BLaER1 (cell line): ENCODE results near the gene MYL7.

Source experiments
- H3K27ac ChIP-seq: shearing (Covaris generic); formaldehyde crosslinking; 2 replicates; pipeline ENCODE4 v1.8.1; 2022
- H3K27me3 ChIP-seq: shearing (Covaris generic); formaldehyde crosslinking; 2 replicates; pipeline ENCODE4 v1.8.1; 2022
- H3K36me3 ChIP-seq: shearing (Covaris generic); formaldehyde crosslinking; 2 replicates; pipeline ENCODE4 v1.8.1; 2022
- H3K4me1 ChIP-seq: shearing (Covaris generic); formaldehyde crosslinking; 2 replicates; pipeline ENCODE4 v1.8.1; 2022
- H3K4me2 ChIP-seq: shearing (Covaris generic); formaldehyde crosslinking; 2 replicates; pipeline ENCODE4 v1.8.1; 2022
- H3K4me3 ChIP-seq: shearing (Covaris generic); formaldehyde crosslinking; 2 replicates; pipeline ENCODE4 v1.8.1; 2022
- H3K9ac ChIP-seq: shearing (Covaris generic); formaldehyde crosslinking; 2 replicates; pipeline ENCODE4 v1.8.1; 2022
- H3K9me3 ChIP-seq: shearing (Covaris generic); formaldehyde crosslinking; 2 replicates; pipeline ENCODE4 v1.8.1; 2022
- H4K20me1 ChIP-seq: shearing (Covaris generic); formaldehyde crosslinking; 2 replicates; pipeline ENCODE4 v1.8.1; 2022
- Cebpa-rat ChIP-seq: shearing (Covaris generic); IDR thresholded peaks from 2 replicates; pipeline ENCODE4 v1.8.1; 2022

The MYL7 gene

DNA sequence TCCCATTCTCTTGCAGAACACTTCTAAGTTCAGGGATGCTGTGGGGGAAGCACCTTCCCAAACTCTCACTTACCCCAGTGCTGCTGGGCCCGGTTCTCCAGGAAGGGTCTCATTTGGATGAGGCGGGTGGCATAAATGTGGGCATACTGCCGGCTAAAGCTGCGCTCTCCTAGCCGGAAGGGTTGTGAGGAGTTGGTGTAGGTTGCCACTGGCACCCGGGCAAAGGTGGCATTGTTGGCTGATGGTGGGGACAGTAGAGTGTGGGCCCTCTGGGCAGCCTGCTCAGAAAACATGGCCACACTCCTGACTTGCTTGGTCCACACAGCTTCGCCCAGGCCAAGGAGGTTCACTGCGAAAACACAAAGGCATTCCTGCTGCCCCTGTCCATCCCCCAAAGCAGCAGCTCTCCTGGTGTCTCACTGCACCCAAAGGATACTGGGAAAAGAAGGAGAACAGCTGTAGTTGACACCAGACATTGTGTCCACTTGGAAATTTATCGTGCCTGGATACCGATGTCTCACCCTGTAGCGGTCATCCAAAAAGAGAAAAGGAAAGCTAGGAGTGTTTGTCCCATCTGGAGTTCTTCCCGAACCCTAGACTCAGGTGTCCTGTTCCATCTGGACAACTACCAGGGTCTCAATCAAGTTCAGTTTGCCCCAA lies 19.2 kb downstream of the MYL7 start:
- H3K9ac ChIP-seq, result peak overlapping the region; percentile 83
- peak overlapping the region; percentile 88 for H3K27ac ChIP-seq
- peaks cover 27% of the 10 kb centered on the region for H4K20me1 ChIP-seq
- H3K4me3 ChIP-seq, result peak overlapping the region; percentile 89
- H3K4me1 ChIP-seq, result peaks cover 66% of the 10 kb centered on the region
- peaks cover 51% of the 10 kb centered on the region for H3K36me3 ChIP-seq
- H3K9me3 ChIP-seq, result no peaks in the 10 kb centered on the region
- H3K27me3 ChIP-seq, result no peaks in the 10 kb centered on the region
- peak overlapping the region; percentile 97 for H3K4me2 ChIP-seq
- TF ChIP-seq Cebpa-rat, result no peak

DNA sequence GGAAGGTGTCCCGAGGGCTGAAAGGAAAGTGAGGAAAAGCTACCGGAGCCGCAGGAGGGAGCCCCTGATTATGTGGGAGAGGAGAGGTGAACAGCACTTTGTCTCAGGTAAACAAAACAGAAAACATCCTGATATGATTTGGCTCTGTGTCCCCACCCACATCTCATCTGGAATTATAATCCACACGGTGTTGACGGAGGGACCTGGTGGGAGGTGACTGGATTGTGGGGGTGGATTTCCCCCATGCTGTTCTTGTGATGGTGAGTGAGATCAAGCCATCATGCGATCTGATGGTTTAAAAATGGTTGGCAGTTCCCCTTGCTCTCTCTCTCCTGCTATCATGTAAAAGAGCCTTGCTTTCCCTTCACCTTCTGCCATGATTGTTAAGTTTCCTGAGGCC lies 20.7 kb downstream of the MYL7 start:
- H3K4me1 ChIP-seq, result peaks cover 56% of the 10 kb centered on the region
- H4K20me1 ChIP-seq, result peaks cover 42% of the 10 kb centered on the region
- no peak overlapping the region for H3K27ac ChIP-seq
- H3K9me3 ChIP-seq, result no peaks in the 10 kb centered on the region
- no peak overlapping the region for H3K4me3 ChIP-seq
- peaks cover 66% of the 10 kb centered on the region for H3K36me3 ChIP-seq
- TF ChIP-seq Cebpa-rat, result no peak
- H3K27me3 ChIP-seq, result no peaks in the 10 kb centered on the region
- H3K9ac ChIP-seq, result peak overlapping the region; percentile 40; the same call in 1 of the 2 replicates
- H3K4me2 ChIP-seq, result 0 out of 2 replicates have a peak overlapping the region, but pooled peaks have one; percentile 97

DNA sequence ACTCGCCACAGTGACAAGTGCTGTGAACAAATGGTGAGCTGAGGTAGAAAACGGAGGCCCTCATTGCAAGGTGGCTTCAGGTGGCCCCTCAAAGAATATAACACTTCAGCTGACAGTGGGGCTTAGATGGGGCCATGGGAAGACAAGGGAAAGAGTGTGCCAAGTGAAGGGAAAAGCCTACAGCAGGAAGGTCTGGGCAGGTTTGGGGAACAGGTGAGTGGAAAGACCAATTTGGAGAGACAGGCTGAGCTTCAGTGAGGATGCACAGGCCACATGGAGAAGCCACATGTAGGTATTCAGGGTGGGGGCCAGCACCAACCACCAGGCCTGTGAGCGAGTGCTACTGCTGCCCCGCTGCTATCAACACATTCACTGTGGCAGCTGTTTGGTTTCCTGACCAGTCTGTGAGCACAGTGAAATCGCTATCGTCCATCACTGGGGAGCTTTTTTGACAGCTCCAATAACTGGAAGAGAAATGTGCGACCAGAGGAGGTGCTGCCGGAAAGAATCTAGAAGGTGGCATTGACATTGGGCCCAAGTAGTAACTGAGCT lies 21.2 kb downstream of the MYL7 start:
- H3K4me2 ChIP-seq, result 0 out of 2 replicates have a peak overlapping the region, but pooled peaks have one; percentile 97
- H3K36me3 ChIP-seq, result peaks cover 71% of the 10 kb centered on the region
- H3K27me3 ChIP-seq, result no peaks in the 10 kb centered on the region
- TF ChIP-seq Cebpa-rat, result no peak
- peaks cover 52% of the 10 kb centered on the region for H3K4me1 ChIP-seq
- no peak overlapping the region for H3K27ac ChIP-seq
- H3K9me3 ChIP-seq, result no peaks in the 10 kb centered on the region
- H3K9ac ChIP-seq, result peak overlapping the region; percentile 40; the same call in 1 of the 2 replicates
- no peak overlapping the region for H3K4me3 ChIP-seq
- peaks cover 47% of the 10 kb centered on the region for H4K20me1 ChIP-seq

DNA sequence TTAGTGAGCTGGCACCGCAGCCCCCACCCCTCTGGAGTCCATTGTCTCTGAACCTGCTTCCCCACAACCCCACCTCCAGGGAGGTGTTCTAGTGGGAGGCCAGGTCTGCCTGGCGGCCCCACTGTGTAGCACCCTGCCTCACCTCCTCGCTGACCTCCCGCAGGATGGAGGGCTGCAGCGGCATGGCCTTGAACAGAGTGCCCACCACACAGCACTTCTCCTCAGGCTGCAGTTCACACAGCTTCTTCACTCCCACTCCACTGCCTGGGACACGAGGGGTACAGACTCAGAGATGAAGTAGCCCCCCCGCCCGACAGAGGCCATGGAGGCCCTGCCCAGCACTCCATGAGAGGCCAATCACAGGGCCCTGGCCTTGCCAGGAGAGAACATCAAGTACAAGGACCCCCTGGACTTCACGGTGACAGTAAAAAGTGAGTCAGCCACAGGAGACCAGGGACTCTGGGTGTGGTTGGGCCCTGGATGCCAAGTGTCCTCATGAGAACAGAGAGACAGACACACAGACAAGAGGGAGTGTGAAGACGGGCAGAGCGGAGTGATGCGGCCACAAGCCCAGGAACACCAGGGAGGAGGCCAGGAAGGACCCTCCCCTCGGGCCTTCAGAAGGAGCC lies 23.2 kb downstream of the MYL7 start:
- no peak for TF ChIP-seq Cebpa-rat
- H4K20me1 ChIP-seq, result peaks cover 66% of the 10 kb centered on the region
- H3K4me2 ChIP-seq, result no peak overlapping the region
- H3K4me3 ChIP-seq, result no peak overlapping the region
- H3K9ac ChIP-seq, result no peak overlapping the region
- no peaks in the 10 kb centered on the region for H3K9me3 ChIP-seq
- H3K4me1 ChIP-seq, result peaks cover 40% of the 10 kb centered on the region
- H3K27me3 ChIP-seq, result no peaks in the 10 kb centered on the region
- H3K27ac ChIP-seq, result no peak overlapping the region
- peaks cover 90% of the 10 kb centered on the region for H3K36me3 ChIP-seq

DNA sequence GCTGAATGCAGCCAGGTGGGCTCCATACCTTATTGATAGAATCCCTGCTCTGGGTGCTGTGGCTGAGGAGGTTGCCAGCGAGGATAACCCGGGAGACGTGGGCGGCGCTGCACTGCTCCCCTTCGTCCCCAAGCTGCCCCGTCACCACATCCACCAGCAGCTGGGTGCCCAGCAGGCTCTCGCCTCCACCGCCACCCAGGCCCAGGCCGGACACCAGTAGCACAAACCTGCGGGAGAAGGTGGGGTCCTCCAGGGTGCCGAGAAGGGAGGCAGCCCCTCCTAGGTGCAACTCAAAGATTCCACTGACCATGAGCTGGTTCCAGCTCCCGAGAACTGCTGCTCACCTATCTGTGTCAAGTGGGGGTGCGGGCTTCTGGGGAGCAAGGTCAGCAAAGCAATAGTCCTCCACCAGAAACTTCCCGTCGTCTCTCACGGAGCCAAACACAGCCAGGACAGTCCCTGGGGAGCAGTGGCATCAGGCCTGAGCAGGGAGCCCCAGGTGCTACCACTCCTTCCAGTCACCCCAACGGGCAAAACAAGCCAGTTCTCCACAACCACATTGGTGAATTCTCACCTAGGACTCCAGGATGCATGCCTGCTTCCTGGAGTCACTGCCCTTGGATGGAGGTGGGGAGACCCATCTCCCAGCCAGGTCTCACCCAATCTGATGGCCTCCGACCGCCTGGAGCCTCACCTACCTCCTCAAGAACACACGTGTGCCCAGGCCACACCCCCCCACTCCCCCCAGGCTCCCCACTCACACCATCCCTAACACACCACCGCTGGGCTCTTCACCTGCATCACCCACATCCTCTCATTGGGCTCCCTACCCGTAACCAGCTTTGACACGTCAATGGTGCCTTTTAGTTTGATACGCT lies 24.1 kb downstream of the MYL7 start:
- no peak overlapping the region for H3K27ac ChIP-seq
- no peaks in the 10 kb centered on the region for H3K9me3 ChIP-seq
- no peak overlapping the region for H3K4me3 ChIP-seq
- H3K27me3 ChIP-seq, result no peaks in the 10 kb centered on the region
- TF ChIP-seq Cebpa-rat, result no peak
- H3K4me2 ChIP-seq, result no peak overlapping the region
- peaks cover 75% of the 10 kb centered on the region for H4K20me1 ChIP-seq
- no peak overlapping the region for H3K9ac ChIP-seq
- H3K36me3 ChIP-seq, result peaks cover 96% of the 10 kb centered on the region
- H3K4me1 ChIP-seq, result peaks cover 31% of the 10 kb centered on the region

DNA sequence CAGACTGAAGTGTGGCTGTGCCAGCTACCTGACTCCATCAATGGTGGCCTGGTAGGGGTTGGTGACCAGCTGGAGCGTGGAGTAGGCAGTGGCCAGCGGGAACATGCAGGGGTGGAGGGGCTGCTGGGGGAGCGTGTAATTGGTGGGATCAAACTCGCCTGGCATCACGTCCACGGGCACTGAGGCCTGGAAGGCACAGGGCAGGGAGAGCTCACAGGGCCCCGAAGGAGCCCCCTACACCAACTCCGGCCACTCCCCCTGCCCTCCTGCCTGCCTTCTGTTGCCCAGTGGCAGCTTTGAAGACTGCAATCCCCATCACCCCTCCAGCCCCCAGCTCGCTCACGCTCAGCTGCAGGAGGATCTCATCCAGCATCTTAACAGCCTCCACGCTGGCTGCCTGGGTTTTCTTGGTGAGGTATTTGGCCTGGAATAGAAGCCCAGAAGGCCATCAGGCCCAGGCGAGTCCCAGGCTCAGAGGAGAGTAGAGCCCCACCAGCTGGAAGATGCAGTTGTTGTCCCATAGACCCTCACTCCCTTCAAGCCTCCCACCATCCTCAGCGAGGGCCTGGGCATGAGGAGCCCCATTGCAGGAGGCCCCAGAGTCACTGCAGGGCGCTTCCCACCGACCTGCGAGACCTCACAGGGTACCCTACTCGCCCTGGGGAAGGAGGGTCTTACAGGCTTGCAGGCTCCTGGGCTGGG lies 24.9 kb downstream of the MYL7 start:
- H3K4me1 ChIP-seq, result peaks cover 23% of the 10 kb centered on the region
- H3K27ac ChIP-seq, result no peak overlapping the region
- H4K20me1 ChIP-seq, result peaks cover 82% of the 10 kb centered on the region
- H3K9ac ChIP-seq, result no peak overlapping the region
- no peak overlapping the region for H3K4me3 ChIP-seq
- H3K4me2 ChIP-seq, result no peak overlapping the region
- H3K27me3 ChIP-seq, result no peaks in the 10 kb centered on the region
- peaks cover 96% of the 10 kb centered on the region for H3K36me3 ChIP-seq
- TF ChIP-seq Cebpa-rat, result no peak
- H3K9me3 ChIP-seq, result no peaks in the 10 kb centered on the region

DNA sequence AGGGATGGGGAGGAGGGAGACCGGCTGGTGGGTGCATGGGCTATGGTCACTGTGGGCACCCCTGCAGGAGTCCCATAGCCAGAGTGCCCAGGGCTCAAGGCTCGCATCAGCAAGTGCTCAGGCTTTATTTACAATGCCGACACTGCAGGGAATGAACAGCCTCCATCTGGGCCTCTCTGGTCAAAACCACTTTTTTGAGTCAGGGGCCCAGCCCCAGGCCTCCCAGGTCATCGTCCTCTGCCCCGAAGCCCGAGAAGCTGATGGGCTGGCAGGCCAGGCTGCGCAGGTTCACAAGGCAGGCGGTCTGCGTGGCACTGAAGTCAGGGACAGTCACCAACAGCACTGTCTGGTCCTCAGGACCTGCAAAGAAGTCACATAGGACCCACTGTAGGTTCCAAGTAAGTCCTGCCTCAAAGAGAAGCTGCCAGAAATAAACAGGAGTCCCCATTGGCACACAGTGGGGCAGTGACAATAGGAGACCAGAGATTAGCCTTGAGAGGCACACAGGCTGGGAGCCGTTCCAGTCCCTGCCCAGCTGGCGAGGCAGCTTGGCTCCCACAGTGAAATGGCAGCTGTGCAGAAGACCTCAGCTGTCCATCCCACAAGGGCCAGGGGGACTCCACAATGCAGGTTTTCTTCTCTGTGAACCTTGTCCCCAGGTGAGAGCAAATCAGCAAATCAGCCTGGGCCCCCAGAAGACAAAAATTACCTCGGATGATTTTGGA lies 26.4 kb downstream of the MYL7 start:
- no peaks in the 10 kb centered on the region for H3K27me3 ChIP-seq
- no peak overlapping the region for H3K4me2 ChIP-seq
- no peak overlapping the region for H3K27ac ChIP-seq
- H3K4me3 ChIP-seq, result no peak overlapping the region
- H3K36me3 ChIP-seq, result peaks cover 96% of the 10 kb centered on the region
- H3K9ac ChIP-seq, result no peak overlapping the region
- H3K9me3 ChIP-seq, result no peaks in the 10 kb centered on the region
- peaks cover 8% of the 10 kb centered on the region for H3K4me1 ChIP-seq
- H4K20me1 ChIP-seq, result peaks cover 92% of the 10 kb centered on the region
- TF ChIP-seq Cebpa-rat, result no peak

DNA sequence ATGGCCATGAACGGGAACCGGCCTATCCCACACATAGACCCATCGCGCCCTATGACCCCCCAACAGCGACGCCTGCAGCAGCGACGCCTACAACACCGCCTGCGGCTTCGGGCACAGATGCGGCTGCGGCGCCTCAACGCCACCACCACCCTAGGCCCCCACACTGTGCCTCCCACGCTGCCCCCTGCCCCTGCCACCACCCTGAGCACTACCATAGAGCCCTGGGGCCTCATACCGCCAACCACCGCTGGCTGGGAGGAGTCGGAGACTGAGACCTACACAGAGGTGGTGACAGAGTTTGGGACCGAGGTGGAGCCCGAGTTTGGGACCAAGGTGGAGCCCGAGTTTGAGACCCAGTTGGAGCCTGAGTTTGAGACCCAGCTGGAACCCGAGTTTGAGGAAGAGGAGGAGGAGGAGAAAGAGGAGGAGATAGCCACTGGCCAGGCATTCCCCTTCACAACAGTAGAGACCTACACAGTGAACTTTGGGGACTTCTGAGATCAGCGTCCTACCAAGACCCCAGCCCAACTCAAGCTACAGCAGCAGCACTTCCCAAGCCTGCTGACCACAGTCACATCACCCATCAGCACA lies 27.3 kb downstream of the MYL7 start:
- peaks cover 97% of the 10 kb centered on the region for H3K36me3 ChIP-seq
- no peaks in the 10 kb centered on the region for H3K27me3 ChIP-seq
- peaks cover under 1% of the 10 kb centered on the region; the same call in 1 of the 2 replicates for H3K4me1 ChIP-seq
- no peak overlapping the region for H3K9ac ChIP-seq
- no peak for TF ChIP-seq Cebpa-rat
- no peaks in the 10 kb centered on the region for H3K9me3 ChIP-seq
- H3K4me2 ChIP-seq, result no peak overlapping the region
- H3K27ac ChIP-seq, result no peak overlapping the region
- H4K20me1 ChIP-seq, result peaks cover 93% of the 10 kb centered on the region
- no peak overlapping the region for H3K4me3 ChIP-seq
